Measurements from ENCODE around the gene CARNS1. TPM values are rescaled to one million over a fixed set of nuclear protein-coding genes. Genes with fewer than 3 reads are reported as not detected.

The CARNS1 gene
- polyA plus RNA-seq, 1 of the 3 experiments (the other 2 are of a cell fraction), result 0.23 TPM

GRCh38 chr11:67391304-67392182 lies 23.9 kb upstream of the CARNS1 start, which contains the start of gene RAD9A:
TSS of gene RAD9A (plus strand) at chr11:67391986. CDS start at chr11:67392045, 59 bp downstream.
- Histone ChIP-seq H2AFZ (ENCODE audit: low read depth) (peak within 1 kb of the TSS; percentile 92), H3K9ac (peak within 1 kb of the TSS; percentile 97), H3K9me3 (no peaks in the 10 kb centered on the region), H3K4me2 (peak within 1 kb of the TSS; percentile 99), H3K4me3 (ENCODE audit: low read depth in 2 of 2, low read length in 1 of 2) (peak within 1 kb of the TSS; percentile 76 to 98), H4K20me1 (ENCODE audit: insufficient read depth) (no peaks in the 10 kb centered on the region), H3K27ac (ENCODE audit: low read depth in 2 of 2, low read length in 1 of 2) (peak within 1 kb of the TSS; percentile 80 to 82), H3K4me1 (ENCODE audit: control insufficient read depth in 1 of 2, insufficient read depth in 2 of 2, low read depth in 1 of 2, low read length in 1 of 2) (peaks cover 0 to 13% of the 10 kb centered on the region in 2 experiments; a peak in 1 of 4 replicates), H3K79me2 (ENCODE audit: insufficient read depth) (peaks cover 23% of the 10 kb centered on the region), H3K36me3 (replicated peaks in 1 of 2; ENCODE audit: control insufficient read depth in 1 of 2, insufficient read depth in 2 of 2, low read length in 1 of 2) (no peaks in the 10 kb centered on the region), H3F3A (replicated peaks; ENCODE audit: insufficient read depth) (peaks cover 14% of the 10 kb centered on the region), H3K27me3 (ENCODE audit: insufficient read depth) (no peaks in the 10 kb centered on the region), H3K9me2 (no peaks in the 10 kb centered on the region)
- CTCF ChIA-PET, result interaction anchor here (0.9 to 2.7 kb wide), 18 partner anchors 9 to 224 kb away, joined by 3 to 53 read pairs (median 4); partner anchors contain the start of genes CLCF1 and PPP1CA
- DNase-seq, result peak; percentile 99
- POLR2A ChIA-PET, result interaction anchor here (0.6 to 2.6 kb wide), 16 partner anchors 10 to 959 kb away, joined by 3 to 32 read pairs (median 4); partner anchors contain the start of genes AIP, CLCF1, PITPNM1 and POLD4
- WGBS (ENCODE audit: low lambda C conversion rate), result under 1% methylated on average over 25 of the region's 75 CpGs
- TF ChIP-seq TEAD4 (IDR thresholded peaks at IDR 0.05; ENCODE audit: borderline replicate concordance, insufficient read depth) (no peak), RCOR1 (IDR thresholded peaks at IDR 0.05; ENCODE audit: low read length) (peak; percentile 82), FOXM1 (IDR thresholded peaks at IDR 0.05; ENCODE audit: low read depth) (no peak), ELF1 (IDR thresholded peaks at IDR 0.05) (no peak; the same call in 1 of the 2 replicates), RFX5 (IDR thresholded peaks at IDR 0.05; ENCODE audit: low read length) (no peak), NFIC (IDR thresholded peaks at IDR 0.05; ENCODE audit: borderline replicate concordance) (peak; percentile 12; the same call in 1 of the 2 replicates), USF1 (IDR thresholded peaks at IDR 0.05; ENCODE audit: borderline replicate concordance, low read depth) (peak; percentile 100), IRF3 (IDR thresholded peaks at IDR 0.05; ENCODE audit: low read depth, low read length) (no peak; the same call in 1 of the 2 replicates), TCF12 (IDR thresholded peaks at IDR 0.05) (no peak), MEF2A (IDR thresholded peaks at IDR 0.05; ENCODE audit: borderline replicate concordance, low read depth) (no peak), REST (IDR thresholded peaks at IDR 0.05; ENCODE audit: low read depth, low read length) (no peak), ZBTB33 (IDR thresholded peaks at IDR 0.05; ENCODE audit: borderline replicate concordance, low read depth) (no peak), MXI1 (IDR thresholded peaks at IDR 0.05; ENCODE audit: low read depth, low read length) (peak; percentile 93), RXRA (IDR thresholded peaks at IDR 0.05; ENCODE audit: borderline replicate concordance, low read depth) (no peak), JUND (IDR thresholded peaks at IDR 0.05) (no peak), FOSL2 (IDR thresholded peaks at IDR 0.05; ENCODE audit: borderline replicate concordance, low read depth) (no peak), RAD21 (IDR thresholded peaks at IDR 0.05; ENCODE audit: low read length) (no peak), POLR2AphosphoS5 (IDR thresholded peaks at IDR 0.05; ENCODE audit: low read depth, low read length) (peak; percentile 66), GATA2 (CRISPR knock-in tag; IDR thresholded peaks at IDR 0.05) (no peak), FOXJ3 (CRISPR knock-in tag; IDR thresholded peaks at IDR 0.05) (peak; percentile 30; the same call in 1 of the 2 replicates), EZH2phosphoT487 (IDR thresholded peaks at IDR 0.05; ENCODE audit: borderline replicate concordance, low read depth) (no peak), EP300 (IDR thresholded peaks at IDR 0.05; ENCODE audit: borderline replicate concordance in 1 of 2, low read depth in 1 of 2, low read length in 1 of 2) (peak in 1 of 2 experiments; percentile 8; a peak in 1 of 4 replicates), NRF1 (IDR thresholded peaks at IDR 0.05; ENCODE audit: low read depth, low read length) (no peak), MAX (IDR thresholded peaks at IDR 0.05; ENCODE audit: low read depth) (peak; percentile 97)
